Activated effector memory CD4-positive, alpha-beta T cell treated with Interleukin-2 at 50 U/mL for 16 hours (primary cell): Measurements from ENCODE around the gene DOCK9.

Experiments used
- DNase-seq: peaks from one replicate; pipeline ENCODE4 v3.0.0-alpha.2; 2020

Gene DOCK9

GRCh38 chr13:98997011-98997730 is 19.3 kb upstream of the DOCK9 start:
- no peak for DNase-seq

DNA sequence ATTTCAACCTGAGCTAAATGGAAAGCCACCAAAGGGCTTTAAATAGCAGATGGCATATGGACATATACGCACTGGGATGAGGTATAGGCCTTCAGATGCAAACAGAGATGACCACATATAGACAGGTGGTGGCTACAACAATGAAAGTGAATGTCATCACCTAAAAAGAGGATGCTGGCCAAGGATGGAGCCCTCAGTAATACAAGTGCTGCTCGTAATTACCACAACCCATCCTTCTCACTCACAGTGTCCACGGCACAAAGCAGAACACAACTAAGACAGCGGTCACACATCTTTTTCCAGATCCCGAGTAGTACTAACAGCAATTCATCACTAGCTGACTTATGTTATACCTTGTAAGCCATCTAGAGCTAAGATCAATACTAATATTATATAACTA is 18.2 kb upstream of the DOCK9 start:
- DNase-seq = no peak

DNA sequence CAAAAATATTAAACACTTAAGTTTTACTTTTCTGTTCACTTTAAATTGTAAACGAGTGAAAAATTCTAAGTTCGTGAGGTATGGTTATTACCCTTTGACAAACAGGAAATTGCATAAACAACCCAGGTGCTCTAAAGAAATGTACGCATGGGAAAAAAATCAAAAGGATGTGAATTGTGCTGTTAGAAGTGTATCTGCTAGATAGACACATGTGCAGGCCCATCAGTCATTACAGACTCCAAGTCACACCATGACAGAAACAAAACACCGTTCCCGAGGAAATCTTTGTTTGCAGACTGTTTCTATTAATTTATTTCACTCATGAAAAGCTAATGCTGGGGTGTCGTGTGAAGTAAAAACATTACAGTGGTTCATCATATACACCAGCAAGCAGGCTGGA is 17.0 kb upstream of the DOCK9 start:
- no peak for DNase-seq

- no peak for DNase-seq
Measured at GRCh38 chr13:98994080-98994479, 16.2 kb upstream of the DOCK9 start.

DNA sequence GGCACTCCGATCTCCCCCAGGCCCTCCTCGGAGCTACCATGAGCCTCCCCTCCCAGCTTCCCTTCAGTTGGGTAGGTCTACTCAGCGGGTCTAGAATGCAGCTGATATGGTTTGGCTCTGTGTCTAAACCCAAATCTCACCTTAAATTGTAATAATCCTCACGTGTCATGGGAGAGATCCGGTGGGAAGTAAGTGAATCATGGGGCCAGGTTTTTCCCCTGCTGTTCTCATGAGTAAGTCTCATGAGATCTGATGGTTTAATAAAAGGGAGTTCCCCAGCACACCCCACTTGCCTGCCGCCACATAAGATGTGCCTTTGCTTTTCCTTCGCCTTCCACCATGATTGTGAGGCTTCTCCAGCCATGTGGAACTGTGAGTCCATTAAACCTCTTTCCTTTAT is 14.5 kb upstream of the DOCK9 start:
- no peak for DNase-seq

DNA sequence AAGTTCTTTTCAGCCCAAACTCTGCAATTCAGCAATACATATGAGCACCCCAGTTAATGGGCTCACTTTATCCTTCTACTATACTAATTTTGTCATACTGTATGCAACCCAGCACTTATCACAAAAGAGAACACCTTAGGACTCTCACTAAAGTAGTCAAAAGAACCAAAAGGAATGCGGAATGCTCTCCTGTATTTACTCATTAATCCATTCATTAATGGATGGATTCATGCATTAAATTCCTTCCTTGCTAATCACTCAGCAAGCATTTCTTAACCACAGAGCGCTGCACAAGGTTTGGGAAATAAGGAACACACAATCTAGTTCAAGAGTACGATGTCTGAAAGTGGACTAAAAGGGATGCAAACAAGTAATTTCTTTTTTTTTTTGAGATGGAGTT is 12.8 kb upstream of the DOCK9 start:
- DNase-seq = no peak

DNA sequence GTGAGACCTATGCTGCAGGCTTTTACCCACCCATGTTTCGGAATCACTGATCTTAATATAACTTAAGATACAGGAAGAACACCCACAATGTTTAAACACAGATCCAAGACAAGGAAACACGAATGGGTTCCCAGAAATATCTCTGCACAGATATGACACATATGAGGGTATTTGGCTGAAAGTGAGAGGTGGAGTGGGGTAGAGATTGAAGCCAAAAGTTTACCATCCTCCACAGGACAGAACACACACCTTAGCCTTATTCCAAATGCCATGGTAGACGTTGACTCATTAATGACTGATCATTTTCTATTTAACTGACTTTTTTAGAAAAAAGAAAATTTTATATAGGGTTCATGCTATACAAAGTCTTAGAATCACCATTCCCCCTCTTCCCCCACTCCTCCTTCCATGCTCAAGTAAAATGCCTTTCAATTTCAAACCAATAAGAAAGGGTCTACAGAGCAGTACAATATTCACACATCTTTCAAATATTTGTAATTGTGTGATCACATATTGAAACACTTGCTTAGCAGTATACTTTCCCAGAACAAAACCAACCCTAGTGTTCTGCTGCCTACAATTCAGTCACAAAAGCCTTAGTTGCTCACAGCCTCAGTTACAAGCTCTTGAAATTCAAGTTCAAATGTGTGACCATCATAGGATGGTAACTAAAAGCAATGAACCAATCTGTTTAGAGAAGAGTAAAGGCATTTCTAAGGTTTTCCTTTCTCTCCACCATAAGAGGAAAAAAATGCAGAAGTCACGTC is 11.8 kb upstream of the DOCK9 start:
- DNase-seq = no peak

GRCh38 chr13:98988780-98989179 is 10.9 kb upstream of the DOCK9 start:
- no peak for DNase-seq

- no peak for DNase-seq
Measured at GRCh38 chr13:98988277-98988676, 10.4 kb upstream of the DOCK9 start.

DNA sequence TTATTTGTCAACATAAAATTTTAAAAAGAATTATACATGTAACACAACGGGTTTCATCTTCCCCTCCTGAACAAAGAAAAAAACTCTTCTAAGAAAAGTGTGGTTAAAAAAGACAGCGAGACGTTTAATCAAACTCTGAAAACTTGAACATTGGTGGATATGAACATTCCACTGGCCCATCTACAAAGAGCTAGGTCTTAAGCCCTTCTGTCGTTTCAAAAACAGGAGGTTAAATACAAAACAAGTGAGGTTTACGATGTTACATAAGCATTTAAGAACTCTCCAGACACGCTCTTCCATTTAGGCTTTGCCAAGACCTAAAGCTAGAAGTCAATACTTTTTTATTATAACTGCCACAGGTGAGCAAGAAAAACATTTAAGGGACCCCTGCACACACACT is 9.4 kb upstream of the DOCK9 start:
- no peak for DNase-seq

GRCh38 chr13:98986226-98986846 is 8.5 kb upstream of the DOCK9 start:
- no peak for DNase-seq

DNA sequence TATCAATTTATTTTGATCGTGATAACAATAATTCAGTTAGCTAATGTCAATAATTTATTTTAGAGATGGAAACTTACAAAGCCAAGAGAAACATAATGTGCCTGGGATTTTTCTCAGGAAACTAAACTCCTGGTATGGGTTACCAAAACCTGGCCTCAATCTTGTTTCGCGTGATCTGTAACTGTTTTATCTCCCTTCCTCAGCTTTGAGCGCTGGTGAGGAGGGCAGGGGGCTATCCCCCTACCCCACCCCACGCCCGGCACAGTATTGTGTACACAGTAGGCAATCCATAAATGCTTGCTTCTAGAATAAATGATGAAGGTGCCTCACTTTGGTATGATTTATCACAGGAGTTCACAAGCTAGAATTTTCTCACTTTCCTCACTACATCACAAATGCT is 7.7 kb upstream of the DOCK9 start:
- DNase-seq = no peak

DNA sequence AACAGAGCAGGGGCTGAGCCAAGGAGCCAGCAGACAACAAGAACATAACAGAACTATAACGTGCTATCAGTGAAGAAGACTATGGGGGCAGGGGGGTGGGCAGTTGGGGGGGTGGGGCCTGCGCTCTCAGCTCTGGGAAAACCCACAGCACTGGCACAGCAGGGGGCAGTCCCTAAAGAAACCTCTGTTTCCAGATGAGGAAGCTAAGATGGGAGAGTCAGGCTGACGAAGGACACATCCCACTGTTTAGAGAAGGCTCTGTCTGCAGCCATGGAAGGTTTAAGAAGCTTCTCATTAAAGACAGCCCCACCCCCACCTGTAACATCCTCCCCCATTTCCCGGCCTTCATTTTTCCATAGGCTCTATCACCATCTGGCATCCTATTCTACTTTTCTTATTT is 7.1 kb upstream of the DOCK9 start:
- no peak for DNase-seq

GRCh38 chr13:98984118-98984517 is 6.3 kb upstream of the DOCK9 start:
- no peak for DNase-seq

DNA sequence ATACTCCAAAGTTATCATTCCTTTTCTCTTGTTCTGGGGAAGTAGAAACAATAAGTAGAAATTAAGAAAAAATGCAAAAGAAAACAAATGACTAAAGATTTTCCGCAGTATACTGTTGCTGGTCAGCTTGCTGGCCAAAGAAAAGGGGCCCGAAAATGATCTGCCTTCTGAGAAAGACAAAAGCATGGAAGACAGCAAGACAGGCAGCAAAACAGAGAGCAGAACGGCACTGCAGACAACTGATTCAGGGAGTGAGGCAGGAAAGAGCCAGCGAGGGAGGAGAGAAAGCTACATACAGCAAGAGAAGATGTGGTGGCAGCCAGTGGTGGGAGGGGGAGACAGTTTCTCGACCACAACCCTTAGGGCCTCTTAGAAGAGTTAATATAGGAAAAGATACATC is 5.3 kb upstream of the DOCK9 start:
- DNase-seq = no peak

- DNase-seq = no peak
Measured at GRCh38 chr13:98981369-98982080, 3.7 kb upstream of the DOCK9 start.

DNA sequence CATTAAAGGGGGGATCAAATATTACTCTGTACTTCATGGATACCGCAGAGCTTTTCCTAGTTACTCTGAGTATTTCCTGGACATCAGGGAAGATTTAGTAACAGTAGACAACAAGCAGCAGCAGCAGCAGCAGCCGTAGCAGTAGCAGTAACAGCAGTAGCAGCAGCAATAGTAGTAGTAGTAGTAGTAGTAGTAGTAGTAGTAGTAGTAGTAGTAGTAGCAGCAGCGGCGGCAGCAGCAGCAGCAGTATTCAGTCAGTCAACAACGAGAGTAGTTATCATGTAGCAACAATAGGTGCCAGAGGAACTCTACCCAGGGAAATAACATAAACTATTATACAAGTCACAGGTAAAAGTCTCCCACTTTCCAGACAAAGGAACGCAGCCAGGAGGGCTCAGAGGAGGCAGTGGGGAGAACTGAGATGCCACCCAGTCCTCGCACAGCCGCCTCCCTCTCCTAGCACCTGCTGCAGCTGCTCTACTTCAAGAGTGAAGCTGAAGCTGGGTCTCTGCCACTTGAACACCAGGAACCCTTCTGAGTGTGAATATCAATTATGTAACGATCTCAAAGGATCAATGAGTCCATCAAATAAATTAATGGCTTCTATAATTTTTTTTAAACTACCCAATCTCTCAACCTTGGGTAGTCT is 1.3 kb upstream of the DOCK9 start:
- DNase-seq = no peak

GRCh38 chr13:98978280-98978679 is 416 bp upstream of the DOCK9 start:
- no peak for DNase-seq

DNA sequence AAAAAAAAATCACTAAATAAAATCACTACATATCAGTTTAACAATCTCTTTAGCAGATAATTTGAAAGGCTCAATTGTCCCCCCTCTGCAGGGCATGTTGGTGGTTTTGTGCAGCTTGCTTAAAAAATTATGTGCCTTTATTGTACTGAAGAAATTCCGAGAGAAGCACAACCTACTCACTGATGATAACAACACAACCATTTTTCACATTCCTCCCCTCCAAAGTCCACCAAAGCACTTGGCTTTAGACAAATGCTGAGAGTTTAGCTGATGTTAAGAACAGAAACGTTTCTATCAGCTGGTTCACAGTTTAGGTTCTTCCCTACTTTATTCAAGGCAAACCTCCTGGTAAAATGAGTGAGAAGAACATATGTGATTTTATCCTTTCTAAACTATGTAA is 923 bp downstream of the DOCK9 start:
- DNase-seq = no peak

DNA sequence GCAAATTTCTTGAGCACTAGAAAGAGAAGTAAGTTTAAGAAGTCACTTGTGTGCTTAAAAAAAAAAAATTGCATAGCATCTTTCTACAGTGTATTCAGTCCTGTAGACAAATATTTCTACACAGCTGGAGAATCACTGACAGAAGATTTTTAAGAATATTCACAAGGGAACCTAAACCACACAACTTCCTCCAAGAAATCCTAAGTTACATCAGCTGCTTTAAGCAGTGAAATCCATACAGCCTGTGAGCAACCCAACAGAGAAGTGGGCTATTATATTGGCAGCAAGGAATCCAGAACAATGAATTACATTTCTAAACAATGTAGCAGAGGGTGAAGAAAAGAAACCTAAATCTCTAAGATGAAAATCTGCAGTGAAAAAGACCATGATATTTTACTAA is 1.5 kb downstream of the DOCK9 start:
- no peak for DNase-seq

- no peak for DNase-seq
Measured at GRCh38 chr13:98975822-98976261, 2.0 kb downstream of the DOCK9 start.

DNA sequence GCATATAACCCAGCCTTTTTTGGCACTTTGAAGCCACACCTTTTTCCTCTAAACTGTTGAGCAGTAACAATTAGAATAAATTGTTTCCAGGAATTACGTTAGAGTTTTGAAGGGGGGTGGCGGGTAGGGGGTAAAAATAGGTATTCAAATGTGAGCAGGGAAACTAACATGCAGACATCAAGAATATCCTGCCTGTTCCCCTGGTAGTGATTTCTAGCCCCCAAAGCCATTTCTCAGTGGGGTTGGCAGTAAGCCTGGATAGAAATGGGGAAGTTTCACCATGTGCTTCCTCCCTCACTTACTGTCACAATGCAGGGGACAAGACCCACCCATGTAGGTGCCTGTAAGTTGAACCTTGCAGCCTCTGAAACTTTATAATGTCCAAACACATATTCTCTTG is 3.8 kb downstream of the DOCK9 start:
- DNase-seq = no peak

DNA sequence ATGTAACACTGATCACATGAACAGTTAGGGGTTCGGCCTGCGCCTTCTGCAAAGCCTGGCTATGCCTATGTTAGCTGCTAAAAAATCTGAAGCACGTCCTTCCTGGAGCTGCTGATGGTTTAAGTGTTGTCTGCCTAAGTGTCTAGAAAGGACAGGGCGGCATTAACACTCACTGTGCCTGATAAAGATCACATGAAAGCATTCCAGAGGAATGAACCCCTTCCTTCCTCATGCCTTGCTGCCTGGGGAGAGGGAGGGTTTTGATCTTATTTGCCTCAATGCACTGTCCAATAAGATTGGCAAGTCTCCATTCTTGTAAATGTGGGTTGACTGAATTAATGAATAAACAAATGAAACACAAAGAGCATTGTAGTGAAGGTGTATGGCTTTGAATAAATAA is 5.2 kb downstream of the DOCK9 start:
- no peak for DNase-seq
